Activated T-helper 2 cell treated with anti-CD3 and anti-CD28 coated beads, Interferon-gamma antibody, Interleukin-2, Interleukin-4, amounts not matched to agents 10 μg/mL and 5 μg/mL and 100 μg/mL, durations not matched to agents 14 hours and 24 hours and 36 hours (primary cell): ENCODE data around the gene MTHFS. TPM values are rescaled to one million over a fixed set of nuclear protein-coding genes. Genes with fewer than 3 reads are reported as not detected.
A peak's percentile ranks its signal among the peaks of the same experiment; 100 is the strongest.
"Not testable (repeated sequence)": the region's sequence is repeated elsewhere in the genome, so short reads cannot be mapped to it uniquely, and the experiment has no call there.

Source experiments
- DNase-seq: peaks from one replicate; pipeline ENCODE4 v3.0.0; 2021; ENCODE audit warnings: low spot score
- H3K27ac Mint-ChIP-seq: one replicate; pipeline ENCODE4 v1.8.0; 2021; ENCODE audit warnings: mixed read lengths
- H3K27me3 Mint-ChIP-seq: one replicate; pipeline ENCODE4 v1.8.0; 2021; ENCODE audit warnings: low read depth, mixed read lengths
- H3K36me3 Mint-ChIP-seq: one replicate; pipeline ENCODE4 v1.8.0; 2021; ENCODE audit warnings: low read depth, mixed read lengths
- H3K4me1 Mint-ChIP-seq: one replicate; pipeline ENCODE4 v1.8.0; 2021; ENCODE audit warnings: low read depth, mixed read lengths
- H3K4me3 Mint-ChIP-seq: one replicate; pipeline ENCODE4 v1.8.0; 2021; ENCODE audit warnings: low read depth, mild to moderate bottlenecking, moderate library complexity, mixed read lengths
- H3K9me3 Mint-ChIP-seq: one replicate; pipeline ENCODE4 v1.8.0; 2021; ENCODE audit warnings: mixed read lengths
- intact Hi-C: fragments of 100-400 bp; cut with micrococcal nuclease; formaldehyde crosslinking; loops from one replicate; pipeline ENCODE4 v1.15.1; 2023
- total RNA-seq: library from RNA; stranded (reverse); gene quantifications from 2 replicates; pipeline ENCODE4 v1.2.3, GENCODE V29; 2022

MTHFS gene
- 33.3 and 34.6 TPM in 2 replicates for total RNA-seq

DNA sequence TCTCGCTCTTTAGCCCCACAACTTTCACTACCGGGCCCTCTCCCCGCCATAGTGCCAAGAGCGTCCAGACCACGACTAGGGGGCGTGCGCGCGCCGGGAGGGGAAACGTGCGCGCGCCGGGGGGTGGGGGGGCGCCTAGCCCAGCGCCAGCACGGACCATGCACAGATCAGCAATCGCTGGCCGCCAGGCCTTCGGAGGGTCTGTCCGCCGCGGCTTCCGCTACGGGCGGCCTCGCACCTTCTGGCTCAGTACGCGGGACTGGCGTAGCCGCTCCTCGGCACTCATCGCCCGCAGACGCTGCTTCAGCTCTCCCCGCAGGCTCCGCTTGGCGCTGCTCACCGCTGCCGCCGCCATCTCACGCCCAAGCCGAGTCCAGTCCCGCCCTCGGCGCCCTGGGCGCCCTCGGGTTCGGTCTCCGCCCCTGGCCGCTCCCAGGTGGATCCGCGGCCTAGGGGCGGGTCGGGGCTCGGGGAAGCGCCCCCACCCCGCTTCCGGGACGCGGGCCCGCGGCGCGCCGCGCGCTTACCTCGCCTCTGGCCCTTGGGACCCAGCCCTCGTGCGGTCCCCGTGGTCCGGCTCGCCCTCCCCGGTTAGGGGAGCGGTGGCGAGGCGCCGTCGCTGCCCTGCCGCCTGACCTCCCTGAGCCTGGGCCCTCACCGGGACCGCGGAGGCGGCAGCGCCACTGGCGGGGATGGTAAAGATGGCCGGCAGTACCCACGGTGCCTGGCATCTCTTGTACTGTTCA is at the start of gene MTHFS:
Gene MTHFS (minus strand): TSS at position 381 of the 746 bp plus-strand sequence. CDS start 26 bp downstream, at position 355.
- Mint-ChIP-seq H3K27ac (peak within 1 kb of the TSS; percentile 99), H3K4me1 (peaks cover 47% of the 10 kb centered on the region), H3K27me3 (no peaks in the 10 kb centered on the region), H3K4me3 (peak within 1 kb of the TSS; percentile 98), H3K9me3 (no peaks in the 10 kb centered on the region), H3K36me3 (peaks cover 29% of the 10 kb centered on the region)
- DNase-seq: peak; percentile 77
- intact Hi-C loops: loop anchor here (1.0 to 10.0 kb wide), 6 partner anchors 26 to 258 kb away; partner anchors contain the start of genes BCL2A1, FAH and ZFAND6

DNA sequence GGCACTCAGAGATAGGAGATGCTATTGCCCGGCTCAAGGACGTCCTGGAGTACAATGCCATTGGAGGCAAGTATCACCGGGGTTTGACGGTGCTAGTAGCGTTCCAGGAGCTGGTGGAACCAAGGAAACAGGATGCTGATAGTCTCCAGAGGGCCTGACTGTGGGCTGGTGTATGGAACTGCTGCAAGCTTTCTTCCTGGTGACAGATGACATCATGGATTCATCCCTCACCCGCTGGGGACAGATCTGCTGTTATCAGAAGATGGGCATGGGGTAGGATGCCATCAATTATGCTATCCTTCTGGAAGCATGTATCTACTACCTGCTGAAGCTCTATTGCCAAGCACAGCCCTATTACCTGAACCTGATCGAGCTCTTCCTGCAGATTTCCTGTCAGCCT is 47.8 kb upstream of the MTHFS start:
- Mint-ChIP-seq H3K36me3 (no peaks in the 10 kb centered on the region), H3K9me3 (no peaks in the 10 kb centered on the region), H3K27me3 (peaks cover 5% of the 10 kb centered on the region), H3K27ac (no peak overlapping the region), H3K4me3 (no peak overlapping the region), H3K4me1 (peaks cover 21% of the 10 kb centered on the region)
- intact Hi-C loops: no loop called here
- DNase-seq: no peak

DNA sequence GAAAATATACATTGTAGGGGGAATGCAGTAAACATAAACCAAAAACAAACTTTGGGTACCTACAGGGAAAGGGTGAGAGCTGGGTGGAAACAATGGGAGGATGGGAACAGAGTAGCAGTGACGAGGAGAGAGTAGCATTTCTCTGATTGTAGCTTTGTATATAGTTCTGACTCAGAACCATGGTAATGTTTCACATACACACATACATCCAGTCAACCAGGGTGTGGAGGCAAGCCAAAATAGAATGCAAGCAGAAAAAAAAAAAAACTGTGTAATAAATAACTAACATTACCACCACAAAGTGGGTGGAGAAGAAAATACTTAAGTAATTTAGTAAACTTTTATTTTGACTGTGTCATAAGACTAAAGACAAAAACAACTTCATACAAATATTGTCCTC is 47.0 kb upstream of the MTHFS start:
- Mint-ChIP-seq H3K4me1 (peaks cover 21% of the 10 kb centered on the region), H3K4me3 (no peak overlapping the region), H3K36me3 (no peaks in the 10 kb centered on the region), H3K9me3 (no peaks in the 10 kb centered on the region), H3K27me3 (peaks cover 5% of the 10 kb centered on the region), H3K27ac (no peak overlapping the region)
- DNase-seq: no peak
- intact Hi-C loops: no loop called here

DNA sequence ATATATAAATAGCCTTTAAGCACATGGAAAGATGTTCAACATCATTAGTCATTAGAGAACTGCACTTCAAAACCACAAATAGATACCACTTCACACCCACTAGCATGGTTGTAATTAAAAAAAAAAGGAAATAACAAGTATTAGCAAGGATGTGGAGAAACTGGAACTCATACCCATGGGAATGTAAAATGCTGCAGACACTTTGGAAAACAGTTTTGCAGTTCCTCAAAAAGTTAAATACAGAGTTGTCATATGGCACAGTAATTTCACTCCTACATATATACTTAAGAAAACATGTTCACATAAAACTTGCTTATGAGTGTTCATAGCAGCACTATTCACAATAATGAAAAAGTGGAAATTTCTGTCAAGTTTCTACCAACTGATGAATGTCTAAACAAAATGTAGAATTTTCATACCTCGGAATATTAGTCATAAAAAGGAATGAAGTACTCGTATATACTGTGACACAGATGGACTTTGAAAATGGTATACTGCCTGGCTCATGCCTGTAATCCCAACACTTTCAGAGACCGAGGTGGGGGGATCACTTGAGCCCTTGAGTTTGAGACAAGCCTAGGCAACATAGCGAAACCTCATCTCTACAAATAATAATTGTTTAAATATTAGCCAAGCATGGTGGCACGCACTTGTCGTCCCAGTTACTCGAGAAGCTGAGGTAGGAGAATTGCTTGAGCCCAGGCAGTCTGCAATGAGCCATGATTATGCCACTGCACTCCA is 46.1 kb upstream of the MTHFS start:
- H3K4me3 Mint-ChIP-seq: no peak overlapping the region

DNA sequence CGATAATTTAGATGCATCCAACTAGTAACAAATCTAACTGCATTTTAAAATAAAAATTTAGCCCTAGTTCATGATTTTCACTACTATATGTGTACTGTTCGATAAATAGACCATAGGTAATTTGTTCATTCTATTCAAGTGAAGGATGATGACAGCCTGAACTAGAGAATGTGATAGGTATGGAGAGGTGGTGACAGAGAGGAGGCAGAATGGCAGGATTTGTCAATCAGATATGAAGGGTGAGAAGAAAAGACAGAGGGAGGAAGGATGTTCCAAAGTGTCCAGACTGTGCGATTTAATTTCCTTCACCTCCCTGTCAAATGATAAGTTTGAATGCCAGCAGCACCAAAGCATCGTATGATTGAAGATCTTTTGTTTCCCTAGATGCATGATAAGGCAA is 42.6 kb upstream of the MTHFS start:
- peaks cover 5% of the 10 kb centered on the region for H3K27me3 Mint-ChIP-seq
- peaks cover 12% of the 10 kb centered on the region for H3K4me1 Mint-ChIP-seq
- H3K9me3 Mint-ChIP-seq: no peaks in the 10 kb centered on the region
- no peak for DNase-seq
- no peak overlapping the region for H3K27ac Mint-ChIP-seq
- H3K36me3 Mint-ChIP-seq: no peaks in the 10 kb centered on the region
- H3K4me3 Mint-ChIP-seq: no peak overlapping the region
- intact Hi-C loops: no loop called here

More for the DNA sequence above, 46.1 kb upstream of the MTHFS start:
- Mint-ChIP-seq H3K4me1 (peaks cover 14% of the 10 kb centered on the region), H3K9me3 (no peaks in the 10 kb centered on the region), H3K36me3 (no peaks in the 10 kb centered on the region), H3K27me3 (peaks cover 5% of the 10 kb centered on the region), H3K27ac (no peak overlapping the region)
- intact Hi-C loops: no loop called here
- no peak for DNase-seq

DNA sequence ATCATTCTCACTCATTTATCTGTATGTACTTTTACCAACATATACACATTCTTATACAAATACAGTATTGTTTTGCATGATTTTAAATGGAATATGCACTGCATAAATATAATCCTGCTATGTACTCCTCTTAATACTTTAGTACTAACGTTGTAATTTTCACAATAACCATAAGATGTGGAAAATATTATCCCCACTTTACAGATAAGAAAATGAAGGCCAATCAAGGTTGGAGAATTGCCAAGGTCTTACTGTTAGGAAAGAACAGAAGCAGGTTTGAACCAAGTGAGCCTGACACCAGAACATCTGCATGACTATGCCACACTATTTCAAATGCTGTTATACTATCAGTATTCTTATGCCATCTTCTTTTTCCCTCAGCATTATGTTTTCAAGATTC is 41.3 kb upstream of the MTHFS start:
- H3K36me3 Mint-ChIP-seq: no peaks in the 10 kb centered on the region
- peaks cover 5% of the 10 kb centered on the region for H3K27me3 Mint-ChIP-seq
- H3K9me3 Mint-ChIP-seq: no peaks in the 10 kb centered on the region
- DNase-seq: no peak
- H3K4me1 Mint-ChIP-seq: peaks cover 15% of the 10 kb centered on the region
- no peak overlapping the region for H3K27ac Mint-ChIP-seq
- no peak overlapping the region for H3K4me3 Mint-ChIP-seq
- intact Hi-C loops: no loop called here

DNA sequence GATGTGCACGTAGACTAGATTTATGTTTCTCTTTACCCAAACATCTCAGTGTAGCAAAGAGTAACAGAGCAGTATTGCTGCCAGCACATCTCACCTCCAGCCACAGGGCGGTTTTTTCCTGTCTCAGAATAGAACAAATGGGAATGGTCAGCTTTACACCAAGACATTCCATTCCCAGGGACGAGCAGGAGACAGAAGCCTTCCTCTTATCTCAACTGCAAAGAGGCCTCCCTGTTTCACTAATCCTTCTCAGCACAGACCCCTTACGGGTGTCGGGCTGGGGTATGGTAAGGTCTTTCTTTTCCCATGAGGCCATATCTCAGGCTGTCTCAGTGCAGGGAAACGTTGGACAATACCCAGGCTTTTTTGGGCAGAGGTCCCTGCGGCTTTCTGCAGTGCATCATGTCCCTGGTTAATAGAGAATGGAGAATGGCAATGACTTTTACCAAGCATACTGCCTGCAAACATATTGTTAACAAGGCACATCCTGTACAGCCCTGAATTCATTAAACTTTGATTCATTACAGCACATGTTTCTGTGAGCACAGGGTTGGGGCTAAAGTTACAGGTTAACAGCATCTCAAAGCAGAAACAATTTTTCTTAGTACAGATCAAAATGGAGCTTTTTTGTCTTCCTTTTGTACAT is 38.9 kb upstream of the MTHFS start:
- H3K9me3 Mint-ChIP-seq, intact Hi-C loops, H3K36me3 Mint-ChIP-seq, H3K27ac Mint-ChIP-seq, H3K4me3 Mint-ChIP-seq, DNase-seq, H3K27me3 Mint-ChIP-seq: not testable (repeated sequence)
- H3K4me1 Mint-ChIP-seq: peaks cover 11% of the 10 kb centered on the region

DNA sequence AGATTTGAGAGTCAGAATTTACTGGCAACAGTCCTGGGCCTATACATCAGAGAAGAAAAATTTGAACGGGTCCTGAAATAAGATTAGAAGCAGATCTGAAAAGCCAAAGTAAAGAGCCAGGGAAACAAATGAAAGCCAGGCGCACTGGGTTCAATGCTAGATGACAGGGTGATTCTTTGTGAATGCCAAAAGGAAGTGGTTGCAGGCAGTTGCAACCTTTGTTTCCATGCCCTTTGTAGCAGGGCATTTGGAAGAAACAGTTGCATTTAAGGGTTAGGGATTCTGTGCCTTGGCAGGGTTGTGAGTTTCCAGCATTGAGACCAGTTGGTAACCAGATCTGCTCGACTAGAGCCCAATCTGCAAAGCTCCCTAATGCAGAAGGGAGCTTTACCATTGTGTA is 36.4 kb upstream of the MTHFS start:
- Mint-ChIP-seq H3K27me3 (peaks cover 5% of the 10 kb centered on the region), H3K27ac (no peak overlapping the region), H3K4me1 (peaks cover 11% of the 10 kb centered on the region), H3K9me3 (no peaks in the 10 kb centered on the region), H3K36me3 (no peaks in the 10 kb centered on the region), H3K4me3 (no peak overlapping the region)
- no peak for DNase-seq
- intact Hi-C loops: no loop called here

DNA sequence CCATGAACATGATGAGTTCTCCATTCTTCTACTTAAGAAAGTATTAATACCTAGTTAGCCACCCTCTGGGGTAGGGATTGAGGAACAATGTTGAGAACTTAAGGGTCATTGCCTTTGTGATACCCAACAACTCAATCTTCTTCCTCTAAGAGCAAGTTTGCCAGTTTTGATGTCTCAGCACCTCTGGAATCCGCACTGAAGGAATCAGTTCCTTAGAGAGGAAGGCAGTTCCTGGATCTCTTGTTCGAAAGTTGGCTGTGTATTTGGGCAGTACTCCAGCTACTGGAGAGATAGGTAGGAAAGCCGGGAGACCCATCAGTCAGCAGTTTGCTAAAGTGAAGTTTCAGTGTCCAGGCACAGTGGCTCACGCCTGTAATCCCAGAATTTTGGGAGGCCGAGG is 35.6 kb upstream of the MTHFS start:
- intact Hi-C loops: no loop called here
- H3K36me3 Mint-ChIP-seq: no peaks in the 10 kb centered on the region
- H3K4me1 Mint-ChIP-seq: peaks cover 11% of the 10 kb centered on the region
- H3K27ac Mint-ChIP-seq: no peak overlapping the region
- no peaks in the 10 kb centered on the region for H3K9me3 Mint-ChIP-seq
- H3K27me3 Mint-ChIP-seq: peaks cover 5% of the 10 kb centered on the region
- DNase-seq: no peak
- H3K4me3 Mint-ChIP-seq: no peak overlapping the region

DNA sequence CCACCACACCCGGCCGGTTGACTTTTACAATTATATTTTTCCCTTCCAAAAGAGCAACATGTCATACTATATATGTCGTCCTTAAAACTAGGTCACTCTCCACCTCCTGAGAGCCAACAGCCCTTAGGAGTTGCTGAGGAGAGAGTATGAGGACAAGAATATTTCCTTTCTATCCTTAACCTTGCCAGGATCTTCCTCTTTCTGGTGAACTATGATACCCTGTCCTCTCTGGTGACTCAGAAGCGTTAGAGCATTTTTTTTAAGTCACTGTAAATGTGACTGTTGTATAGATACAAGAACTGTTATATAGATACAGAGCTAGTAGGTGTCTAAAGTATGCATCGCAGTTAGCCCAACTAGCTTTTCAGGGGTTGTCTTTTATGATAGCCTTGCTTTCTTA is 33.7 kb upstream of the MTHFS start:
- H3K27ac Mint-ChIP-seq: no peak overlapping the region
- no peak overlapping the region for H3K4me3 Mint-ChIP-seq
- H3K4me1 Mint-ChIP-seq: peaks cover 12% of the 10 kb centered on the region
- intact Hi-C loops: no loop called here
- no peak for DNase-seq
- peaks cover 4% of the 10 kb centered on the region for H3K9me3 Mint-ChIP-seq
- H3K36me3 Mint-ChIP-seq: peaks cover 1% of the 10 kb centered on the region
- H3K27me3 Mint-ChIP-seq: peaks cover 5% of the 10 kb centered on the region

DNA sequence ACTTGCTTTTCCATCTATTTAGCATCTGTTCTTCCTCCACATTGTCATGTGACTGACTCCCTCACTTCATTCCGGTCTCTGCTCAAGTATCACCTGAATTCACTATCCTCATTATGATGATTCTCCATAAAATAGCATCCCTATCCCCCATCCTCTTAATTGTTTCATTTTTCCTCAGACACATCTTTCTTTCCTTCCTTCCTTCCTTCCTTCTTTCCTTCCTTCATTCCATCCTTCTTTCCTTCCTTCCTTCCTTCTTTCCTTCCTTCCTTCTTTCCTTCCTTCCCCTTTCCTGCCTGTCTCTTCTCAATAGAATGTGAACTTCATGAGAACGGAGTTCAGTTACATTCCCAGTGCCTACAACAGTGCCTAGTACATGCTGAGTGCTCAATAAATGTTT is 32.6 kb upstream of the MTHFS start:
- H3K27me3 Mint-ChIP-seq: peaks cover 5% of the 10 kb centered on the region
- peaks cover 4% of the 10 kb centered on the region for H3K36me3 Mint-ChIP-seq

DNA sequence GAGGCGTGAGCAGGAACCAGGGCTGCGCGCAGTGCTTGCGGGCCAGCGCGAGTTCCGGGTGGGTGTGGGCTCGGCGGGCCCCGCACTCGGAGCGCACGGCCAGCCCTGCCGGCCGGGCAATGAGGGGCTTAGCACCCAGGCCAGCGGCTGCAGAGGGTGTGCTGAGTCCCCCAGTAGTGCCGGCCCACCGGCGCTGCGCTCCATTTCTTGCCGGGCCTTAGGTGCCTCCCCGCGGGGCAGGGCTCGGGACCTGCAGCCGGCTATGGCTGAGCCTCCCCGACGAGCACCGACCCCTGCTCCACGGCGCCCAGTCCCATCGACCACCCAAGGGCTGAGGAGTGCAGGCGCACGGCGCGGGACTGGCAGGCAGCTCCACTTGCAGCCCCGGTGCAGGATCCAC is 29.3 kb upstream of the MTHFS start:
- DNase-seq, H3K27me3 Mint-ChIP-seq, H3K27ac Mint-ChIP-seq, intact Hi-C loops, H3K4me3 Mint-ChIP-seq: not testable (repeated sequence)
- H3K4me1 Mint-ChIP-seq: peaks cover 15% of the 10 kb centered on the region
- H3K9me3 Mint-ChIP-seq: peaks cover 13% of the 10 kb centered on the region
- peaks cover 28% of the 10 kb centered on the region for H3K36me3 Mint-ChIP-seq

More for the DNA sequence above, 32.6 kb upstream of the MTHFS start:
- peaks cover 15% of the 10 kb centered on the region for H3K4me1 Mint-ChIP-seq
- intact Hi-C loops: no loop called here
- no peak for DNase-seq
- H3K4me3 Mint-ChIP-seq: no peak overlapping the region
- H3K27ac Mint-ChIP-seq: no peak overlapping the region
- peaks cover 4% of the 10 kb centered on the region for H3K9me3 Mint-ChIP-seq

DNA sequence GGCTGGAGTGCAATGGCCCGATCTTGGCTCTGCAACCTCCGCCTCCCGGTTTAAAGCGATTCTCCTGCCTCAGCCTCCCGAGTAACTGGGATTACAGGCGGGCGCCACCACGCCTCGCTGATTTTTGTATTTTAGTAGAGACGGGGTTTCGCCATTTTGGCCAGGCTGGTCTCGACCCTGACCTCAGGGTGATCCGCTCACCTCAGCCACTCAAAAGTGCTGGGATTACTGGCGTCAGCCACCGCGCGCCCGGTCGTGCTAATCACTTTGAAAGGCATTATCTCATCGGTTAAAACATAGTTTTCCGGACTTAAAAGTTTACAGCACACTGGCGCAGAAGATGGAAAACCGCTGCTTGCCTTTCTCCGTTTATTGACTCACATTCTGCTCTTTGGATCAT is 27.6 kb upstream of the MTHFS start:
- H3K27me3 Mint-ChIP-seq: peaks cover 3% of the 10 kb centered on the region
- no peak for DNase-seq
- peaks cover 15% of the 10 kb centered on the region for H3K4me1 Mint-ChIP-seq
- peaks cover 26% of the 10 kb centered on the region for H3K9me3 Mint-ChIP-seq
- H3K36me3 Mint-ChIP-seq: peaks cover 45% of the 10 kb centered on the region
- peak overlapping the region; percentile 56 for H3K27ac Mint-ChIP-seq
- H3K4me3 Mint-ChIP-seq: peak overlapping the region; percentile 66
- intact Hi-C loops: loop anchor here (5.0 kb wide), 1 partner anchor 228 kb away; the partner anchor contains the start of gene FAH
